Fibroblast of the aortic adventitia (primary cell): ENCODE measurements around the gene SCAMP2. TPM values are rescaled to one million over a fixed set of nuclear protein-coding genes. Genes with fewer than 3 reads are reported as not detected.
A peak's percentile ranks its signal among the peaks of the same experiment; 100 is the strongest.
"Not testable (repeated sequence)": the region's sequence is repeated elsewhere in the genome, so short reads cannot be mapped to it uniquely, and the experiment has no call there.

Source experiments
- DNase-seq: peaks from one replicate; pipeline ENCODE4 v3.0.0-alpha.2; 2010; ENCODE audit warnings: low read depth
- H3K4me3 ChIP-seq: 2 replicates; pipeline ENCODE4 v1.5.1; 2011; ENCODE audit warnings: low read depth, mild to moderate bottlenecking, control low read depth, low read length, moderate library complexity
- CTCF ChIP-seq: IDR thresholded peaks from 2 replicates; pipeline ENCODE4 v1.5.1; 2011; ENCODE audit warnings: mild to moderate bottlenecking, low read length, control low read depth, inconsistent platforms; ENCODE audit not compliant: insufficient read depth
- total RNA-seq: library from RNA; depleted of rRNA; stranded (reverse); fragments of >200 nt; gene quantifications from 2 replicates; pipeline ENCODE4 v1.2.3, GENCODE V29; 2012; ENCODE audit warnings: low replicate concordance

Gene SCAMP2
- total RNA-seq, 1 donor, result 29.6 TPM

- H3K4me3 ChIP-seq, result no peak overlapping the region
- no peak for DNase-seq
- TF ChIP-seq CTCF, result no peak
These were observed 18.3 kb upstream of the SCAMP2 start for GRCh38 chr15:74891469-74891868.

GRCh38 chr15:74890665-74890960 is 17.4 kb upstream of the SCAMP2 start:
- DNase-seq, result no peak
- TF ChIP-seq CTCF, result no peak
- peak overlapping the region; percentile 95 for H3K4me3 ChIP-seq

- peak; percentile 32 for TF ChIP-seq CTCF
- H3K4me3 ChIP-seq, result peak within 1 kb of the TSS; percentile 95
- peak; percentile 69 for DNase-seq
These were observed 16.9 kb upstream of the SCAMP2 start, which contains the start of gene MPI for GRCh38 chr15:74889883-74890664. TSS of gene MPI (plus strand) at chr15:74890042. CDS start at chr15:74890074, 32 bp downstream.

GRCh38 chr15:74889390-74889882 is 16.3 kb upstream of the SCAMP2 start:
- no peak for TF ChIP-seq CTCF
- DNase-seq, result peak; percentile 37
- H3K4me3 ChIP-seq, result peak overlapping the region; percentile 95

GRCh38 chr15:74888716-74889115 is 15.6 kb upstream of the SCAMP2 start:
- TF ChIP-seq CTCF, result no peak
- no peak overlapping the region for H3K4me3 ChIP-seq
- no peak for DNase-seq

- DNase-seq, result not testable (repeated sequence)
These were observed 14.5 kb upstream of the SCAMP2 start for GRCh38 chr15:74887537-74888193.

GRCh38 chr15:74885461-74885860 is 12.3 kb upstream of the SCAMP2 start:
- H3K4me3 ChIP-seq, result no peak overlapping the region
- no peak for DNase-seq
- no peak for TF ChIP-seq CTCF

More at GRCh38 chr15:74887537-74888193, 14.5 kb upstream of the SCAMP2 start:
- not testable (repeated sequence) for H3K4me3 ChIP-seq
